ENCODE measurements around the gene MAD1L1. TPM values are rescaled to one million over a fixed set of nuclear protein-coding genes. Genes with fewer than 3 reads are reported as not detected.

The MAD1L1 gene
- total and polyA plus RNA-seq, 2 donors (not counting 3 experiments of a cell fraction or from before 2014, with no cell fraction given), result 34.1 to 42.3 TPM

- FAIRE-seq, result no peak
- Histone ChIP-seq H3K4me2 (ENCODE audit: insufficient read depth, low read length) (no peak overlapping the region), H3K36me3 (ENCODE audit: control insufficient read depth in 2 of 2, extremely low read depth in 1 of 2, insufficient read depth in 2 of 2, low read length in 2 of 2) (no peaks in the 10 kb centered on the region), H3K27ac (ENCODE audit: insufficient read depth, low read depth, low read length) (no peak overlapping the region), H2AFZ (ENCODE audit: low read depth, low read length) (no peak overlapping the region), H4K20me1 (replicated peaks; ENCODE audit: control insufficient read depth, extremely low read depth, insufficient read depth, low read length) (no peaks in the 10 kb centered on the region), H3K9me1 (replicated peaks; ENCODE audit: control insufficient read depth, extremely low read depth, insufficient read depth, low read length) (no peaks in the 10 kb centered on the region), H3K9ac (replicated peaks; ENCODE audit: extremely low read depth, insufficient read depth, low read length) (no peak overlapping the region), H3K27me3 (ENCODE audit: control insufficient read depth in 2 of 2, insufficient read depth in 2 of 2, low read length in 2 of 2) (no peaks in the 10 kb centered on the region), H3K9me3 (replicated peaks; ENCODE audit: control insufficient read depth, insufficient read depth, low read length) (peaks cover 3% of the 10 kb centered on the region), H3K4me1 (ENCODE audit: control insufficient read depth, extremely low read depth, insufficient read depth, low read length) (no peaks in the 10 kb centered on the region), H3K4me3 (replicated peaks in 1 of 3; ENCODE audit: insufficient read depth in 1 of 3, low read depth in 1 of 3, low read length in 3 of 3) (no peak overlapping the region), H3K79me2 (ENCODE audit: control insufficient read depth, insufficient read depth, low read length) (no peaks in the 10 kb centered on the region)
- BruUV-seq (replicated peaks), result no TSS peak
- CTCF ChIA-PET, result no interaction called here
- TF ChIP-seq CTCF (IDR thresholded peaks at IDR 0.05; ENCODE audit: extremely low read depth in 1 of 2, insufficient read depth in 1 of 2, low read depth in 1 of 2, low read length in 2 of 2) (no peak), GATA2 (IDR thresholded peaks at IDR 0.05; ENCODE audit: insufficient read depth, insufficient read length, low read depth, low read length) (no peak), POLR2A (IDR thresholded peaks at IDR 0.05; ENCODE audit: low read depth, low read length) (no peak), POLR2AphosphoS5 (IDR thresholded peaks at IDR 0.05; ENCODE audit: insufficient read depth, low read depth, low read length) (no peak), EZH2 (IDR thresholded peaks at IDR 0.05; ENCODE audit: borderline replicate concordance, low read depth, low read length, severe bottlenecking) (no peak), MAX (IDR thresholded peaks at IDR 0.05; ENCODE audit: insufficient read depth, insufficient read length) (no peak), JUN (IDR thresholded peaks at IDR 0.05; ENCODE audit: borderline replicate concordance, insufficient read depth, insufficient read length, low read depth) (no peak)
- POLR2A ChIA-PET, result no interaction called here
- dilution Hi-C loops (cut with MboI; ENCODE audit: extremely low pct_ligation_motif_present, low sequenced_read_pairs), result no loop called here
- DNase-seq (ENCODE audit: low read depth, low spot score), result no peak
- intact Hi-C loops (cut with micrococcal nuclease), result no loop called here
These were observed 202.0 kb downstream of the MAD1L1 start for GRCh38 chr7:2030475-2031450.
